Endothelial cell of umbilical vein (primary cell): Measurements from ENCODE around the gene RBBP5. TPM values are rescaled to one million over a fixed set of nuclear protein-coding genes. Genes with fewer than 3 reads are reported as not detected.

ENCODE experiments used
- BruUV-seq: library from RNA; stranded (reverse); fragments of 400-500 nt; replicated peaks from 2 replicates; lab custom pipeline; 2021; lab: Mats Ljungman, UMichigan
- CTCF ChIA-PET: fragments of 300-600, 350-600 bp; sonication (Branson Sonifier 250); formaldehyde crosslinking; loops from one replicate; lab custom pipeline; 2021; ENCODE audit warnings: antibody characterized with exemption, inconsistent platforms; lab: Charles Lee
- POLR2A ChIA-PET: fragments of 300-600, 350-600 bp; sonication (Branson Sonifier 250); formaldehyde crosslinking; loops from one replicate; lab custom pipeline; 2021; ENCODE audit warnings: antibody characterized with exemption, inconsistent platforms; lab: Charles Lee
- DNase-seq: peaks from one replicate; pipeline ENCODE4 v3.0.0-alpha.2; 2011; ENCODE audit warnings: low read depth, low spot score
- FAIRE-seq: peaks from 2 replicates; lab custom pipeline; 2011; peaks lifted over from hg19 to GRCh38; lab: Jason Lieb, UNC
- H2AFZ ChIP-seq: 2 replicates; pipeline ENCODE4 v1.6.0; 2012; ENCODE audit warnings: low read depth, low read length, control low read depth, inconsistent platforms
- H3K27ac ChIP-seq: 2 replicates; pipeline ENCODE4 v1.5.1; 2011; ENCODE audit warnings: low read depth, mild to moderate bottlenecking, control low read depth, low read length, moderate library complexity; ENCODE audit not compliant: insufficient read depth
- H3K27me3 ChIP-seq, 2 experiments: 2 replicates each; pipeline versions ENCODE4 v1.6.0 to v1.6.1; 2011; ENCODE audit warnings: low read length in 2 of 2, mixed read lengths in 1 of 2; ENCODE audit not compliant: control insufficient read depth in 2 of 2, insufficient read depth in 2 of 2
- H3K36me3 ChIP-seq, 2 experiments: 2 replicates in 1 of 2; 3 replicates in 1 of 2; pipeline ENCODE4 v1.5.1; 2011; ENCODE audit warnings: low read length in 2 of 2, mild to moderate bottlenecking in 1 of 2, moderate library complexity in 1 of 2; ENCODE audit not compliant: control insufficient read depth in 2 of 2, insufficient read depth in 2 of 2; ENCODE audit errors: extremely low read depth in 1 of 2
- H3K4me1 ChIP-seq: 3 replicates; pipeline ENCODE4 v1.5.1; 2011; ENCODE audit warnings: mild to moderate bottlenecking, low read length; ENCODE audit not compliant: control insufficient read depth, insufficient read depth; ENCODE audit errors: extremely low read depth
- H3K4me2 ChIP-seq: 2 replicates; pipeline ENCODE4 v1.6.1; 2011; ENCODE audit warnings: low read length, control low read depth, mixed read lengths; ENCODE audit not compliant: insufficient read depth
- H3K4me3 ChIP-seq, 3 experiments: fragments of 200-600 bp in 1 of 3; sonication (generic), shearing (Covaris generic) in 1 of 3; replicated peaks in 1 of 3; 2 replicates each; pipeline ENCODE4 v1.5.1; 2011 to 2016; ENCODE audit warnings: control low read depth in 3 of 3, low read length in 3 of 3, mild to moderate bottlenecking in 2 of 3, inconsistent platforms in 1 of 3, low read depth in 1 of 3, moderate library complexity in 1 of 3; ENCODE audit not compliant: insufficient read depth in 1 of 3
- H3K79me2 ChIP-seq: 2 replicates; pipeline ENCODE4 v1.6.0; 2012; ENCODE audit warnings: low read length, inconsistent platforms; ENCODE audit not compliant: control insufficient read depth, insufficient read depth
- H3K9ac ChIP-seq: replicated peaks from 2 replicates; pipeline ENCODE3; 2011; ENCODE audit warnings: low read length, control low read depth; ENCODE audit not compliant: insufficient read depth; ENCODE audit errors: extremely low read depth
- H3K9me1 ChIP-seq: replicated peaks from 3 replicates; pipeline ENCODE4 v1.6.0; 2011; ENCODE audit warnings: mild to moderate bottlenecking, low read length; ENCODE audit not compliant: control insufficient read depth, insufficient read depth; ENCODE audit errors: extremely low read depth
- H3K9me3 ChIP-seq: replicated peaks from 2 replicates; pipeline ENCODE4 v1.5.1; 2012; ENCODE audit warnings: low read length, inconsistent platforms; ENCODE audit not compliant: control insufficient read depth, insufficient read depth
- H4K20me1 ChIP-seq: replicated peaks from 2 replicates; pipeline ENCODE3; 2011; ENCODE audit warnings: mild to moderate bottlenecking, low read length; ENCODE audit not compliant: control insufficient read depth, insufficient read depth; ENCODE audit errors: extremely low read depth
- CTCF ChIP-seq, 2 donors: IDR thresholded peaks; 1 replicate in 1 of 2; 2 replicates in 1 of 2; pipeline ENCODE4 v1.5.1; 2011; ENCODE audit warnings: low read length in 2 of 2, mild to moderate bottlenecking in 2 of 2, moderate library complexity in 2 of 2, control low read depth in 1 of 2, inconsistent platforms in 1 of 2, low read depth in 1 of 2; ENCODE audit not compliant: insufficient read depth in 1 of 2; ENCODE audit errors: extremely low read depth in 1 of 2
- FOS ChIP-seq: IDR thresholded peaks from 2 replicates; pipeline ENCODE4 v1.6.1; 2011; ENCODE audit warnings: mild to moderate bottlenecking, low read length, moderate library complexity, borderline replicate concordance; ENCODE audit not compliant: insufficient read depth
- GATA2 ChIP-seq: IDR thresholded peaks from 2 replicates; pipeline ENCODE4 v1.7.0; 2011; ENCODE audit warnings: low read depth, mild to moderate bottlenecking, moderate library complexity, mixed read lengths, low read length; ENCODE audit not compliant: insufficient read length, insufficient read depth
- JUN ChIP-seq: IDR thresholded peaks from 2 replicates; pipeline ENCODE4 v1.6.1; 2011; ENCODE audit warnings: borderline replicate concordance, low read depth; ENCODE audit not compliant: insufficient read length, insufficient read depth
- MYC ChIP-seq: IDR thresholded peaks from one replicate; pipeline ENCODE4 v1.6.1; 2011; ENCODE audit warnings: mild to moderate bottlenecking, low read depth, low read length
- POLR2A ChIP-seq: IDR thresholded peaks from 2 replicates; pipeline ENCODE4 v1.6.1; 2012; ENCODE audit warnings: low read depth, mild to moderate bottlenecking, control low read depth, low read length
- POLR2AphosphoS5 ChIP-seq: IDR thresholded peaks from 2 replicates; pipeline ENCODE4 v1.6.1; 2012; ENCODE audit warnings: low read depth, mild to moderate bottlenecking, control low read depth, low read length, moderate library complexity; ENCODE audit not compliant: insufficient read depth
- dilution Hi-C: fragments of 300-500 bp; cut with MboI; formaldehyde crosslinking; loops from one replicate; pipeline ENCODE4 v1.15.0; 2019; ENCODE audit warnings: low sequenced_read_pairs; ENCODE audit not compliant: extremely low pct_ligation_motif_present
- intact Hi-C: fragments of 100-400 bp; cut with micrococcal nuclease; formaldehyde crosslinking; loops from one replicate; pipeline ENCODE4 v1.10.0; 2022
- polyA plus RNA-seq, 4 experiments: library from polyadenylated mRNA; depleted of rRNA in 3 of 4; stranded (reverse) in 3 of 4; unstranded in 1 of 4; fragments of >200 nt; gene quantifications; 2 replicates each; pipeline versions ENCODE4 v1.2.1 to v1.2.3, GENCODE V29; 2011 to 2012; ENCODE audit warnings: missing spikeins in 1 of 4
- total RNA-seq: library from RNA; stranded (reverse); gene quantifications from 2 replicates; pipeline ENCODE4 v1.2.3, GENCODE V29; 2021

The RBBP5 gene
- total and polyA plus RNA-seq, 2 donors (not counting 3 experiments of a cell fraction or from before 2014, with no cell fraction given) = 5.8 to 14.2 TPM

- no TSS peak for BruUV-seq
- CTCF ChIA-PET = interaction anchor here (2.0 kb wide), 1 partner anchor 14 kb away, joined by 17 read pairs; no protein-coding TSS in a partner anchor
- no peak for TF ChIP-seq POLR2AphosphoS5
- TF ChIP-seq FOS = no peak
- TF ChIP-seq JUN = no peak
- no peak for TF ChIP-seq POLR2A
- TF ChIP-seq GATA2 = no peak
- no peak for TF ChIP-seq CTCF (IDR thresholded peaks at IDR 0.05; ENCODE audit: extremely low read depth in 1 of 2, insufficient read depth in 1 of 2, low read depth in 1 of 2, low read length in 2 of 2)
- no peak for TF ChIP-seq MYC
- dilution Hi-C loops = no loop called here
- no peaks in the 10 kb centered on the region for H3K9me1 ChIP-seq
- no peak overlapping the region for H3K9ac ChIP-seq
- no peak overlapping the region for H3K4me3 ChIP-seq
- H3K27ac ChIP-seq = no peak overlapping the region
- no peaks in the 10 kb centered on the region for H3K79me2 ChIP-seq
- H3K27me3 ChIP-seq = peaks cover 32 to 40% of the 10 kb centered on the region in 2 experiments
- no peaks in the 10 kb centered on the region for H4K20me1 ChIP-seq
- H3K4me1 ChIP-seq = no peaks in the 10 kb centered on the region
- no peak overlapping the region for H3K4me2 ChIP-seq
- FAIRE-seq (no peak), DNase-seq (no peak)
- H2AFZ ChIP-seq = no peak overlapping the region
- H3K9me3 ChIP-seq = no peaks in the 10 kb centered on the region
- intact Hi-C loops = no loop called here
- H3K36me3 ChIP-seq = no peaks in the 10 kb centered on the region
- POLR2A ChIA-PET = no interaction called here
Observed at GRCh38 chr1:205046870-205047269, 74.9 kb downstream of the RBBP5 start.
